SHP77 (cell line): ENCODE measurements around the gene LRIG1.

Experiments used
- DNase-seq, 2 experiments: peaks; one replicate each; lab custom pipeline; 2025; lab: John Stamatoyannopoulos, UW

The LRIG1 gene

DNA sequence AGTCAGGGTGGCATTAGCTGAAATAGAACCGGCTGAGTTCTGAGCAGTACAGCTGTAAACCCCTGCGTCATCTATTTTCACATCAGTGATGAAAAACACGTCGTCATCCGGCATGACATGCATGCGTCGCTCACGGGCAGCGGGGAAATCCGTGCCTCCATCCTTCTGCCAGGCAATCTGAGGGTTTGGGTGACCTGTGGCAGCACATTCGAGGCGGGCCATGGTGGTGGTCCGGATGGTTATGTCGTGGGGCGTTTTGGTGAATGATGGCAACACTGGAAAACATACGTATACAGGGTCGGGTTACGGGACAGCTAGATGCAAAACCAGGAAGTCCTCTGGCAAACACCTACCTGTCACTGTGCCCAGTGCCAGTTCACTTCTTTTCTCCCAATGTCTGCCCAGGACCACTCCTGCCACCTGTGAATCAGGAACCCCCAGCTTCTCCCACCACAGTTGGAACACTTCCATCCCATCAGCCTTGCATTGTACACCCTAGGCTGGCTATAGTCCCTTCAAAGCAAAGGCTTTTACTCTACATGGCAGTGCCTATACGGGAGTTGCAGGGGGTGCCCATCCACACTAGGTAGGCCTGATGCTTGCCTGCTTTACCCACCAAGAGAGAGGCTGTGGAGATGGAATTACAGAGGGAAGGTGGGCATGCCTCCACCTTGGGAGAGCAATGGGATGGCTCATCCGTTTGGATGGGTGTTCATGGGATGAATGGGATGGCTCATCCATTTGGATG is 116.7 kb downstream of the LRIG1 start:
- DNase-seq, result no peak

DNA sequence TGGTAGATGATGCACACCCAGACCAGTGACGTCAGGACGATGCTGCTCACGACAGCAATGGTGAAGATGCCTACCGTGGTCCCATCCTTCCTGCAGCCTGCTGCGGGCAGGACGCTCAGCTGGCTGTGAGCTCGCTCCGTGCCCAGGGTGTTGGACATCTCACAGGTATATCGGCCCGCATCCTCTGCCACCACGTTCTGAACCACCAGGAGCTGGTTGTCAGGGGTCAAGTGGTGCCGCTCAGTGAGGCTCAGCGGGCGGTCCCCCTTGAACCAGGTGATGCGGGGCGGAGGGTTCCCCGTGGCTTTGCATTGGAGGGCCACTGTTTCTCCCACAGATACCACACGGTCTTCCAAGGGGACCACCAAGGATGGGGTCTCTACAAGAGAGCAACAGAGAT is 117.8 kb downstream of the LRIG1 start:
- DNase-seq, result no peak

GRCh38 chr3:66382142-66382541 is 118.7 kb downstream of the LRIG1 start:
- no peak for DNase-seq

DNA sequence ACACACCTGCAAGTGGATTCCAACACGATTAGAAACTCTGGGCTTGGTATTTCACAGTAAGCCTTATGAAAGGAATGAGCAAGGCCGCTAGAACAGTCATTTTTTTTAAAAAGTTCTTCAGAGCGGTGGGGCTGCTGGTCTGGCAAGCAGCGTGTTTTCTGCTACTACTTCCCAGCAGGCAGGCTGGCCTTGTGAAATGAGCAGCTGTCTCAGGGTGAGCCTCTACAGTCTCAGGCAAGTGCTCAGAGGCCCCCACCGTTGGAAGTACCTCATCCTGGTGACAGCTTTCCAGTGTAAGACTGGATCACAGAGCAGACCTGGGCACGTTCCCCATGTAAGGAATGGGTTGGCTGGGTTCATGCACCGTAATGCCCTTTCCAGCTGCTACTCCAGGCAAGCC is 119.2 kb downstream of the LRIG1 start:
- no peak for DNase-seq

DNA sequence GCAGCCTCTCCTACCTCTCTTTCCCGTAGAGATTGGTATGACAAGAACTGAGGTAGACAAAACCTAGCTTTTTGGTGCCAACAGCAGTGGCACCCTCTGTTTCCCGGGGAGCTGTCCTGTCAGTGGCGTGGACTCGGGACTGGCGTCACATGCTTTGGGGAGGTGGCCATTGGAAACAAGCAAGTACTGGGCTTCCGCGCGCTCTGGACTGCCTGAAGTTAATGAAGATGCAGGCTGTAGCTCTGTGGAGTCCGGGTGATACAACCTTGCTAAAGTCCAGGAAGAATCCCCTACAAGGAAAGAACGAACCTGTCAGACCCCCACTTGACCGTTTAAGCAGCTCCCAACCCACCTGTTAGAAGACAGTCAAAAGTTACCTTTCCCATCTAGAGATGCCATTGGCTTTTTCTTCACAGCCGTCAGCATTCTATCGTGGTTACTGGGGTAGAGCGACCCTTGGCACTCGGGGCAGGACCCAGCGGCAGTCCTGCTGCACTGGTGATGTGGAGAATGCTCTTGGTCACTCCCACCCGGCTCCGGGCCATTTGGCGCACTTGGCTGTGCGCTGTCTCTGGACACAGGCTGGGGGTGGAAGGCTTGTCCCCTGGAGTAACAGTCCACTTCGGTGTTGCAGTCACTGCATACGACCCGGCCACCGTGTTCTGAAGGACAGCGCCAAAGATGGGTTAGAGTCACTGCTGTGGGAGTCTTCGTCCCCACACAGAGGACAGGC is 120.5 kb downstream of the LRIG1 start:
- DNase-seq, result no peak

DNA sequence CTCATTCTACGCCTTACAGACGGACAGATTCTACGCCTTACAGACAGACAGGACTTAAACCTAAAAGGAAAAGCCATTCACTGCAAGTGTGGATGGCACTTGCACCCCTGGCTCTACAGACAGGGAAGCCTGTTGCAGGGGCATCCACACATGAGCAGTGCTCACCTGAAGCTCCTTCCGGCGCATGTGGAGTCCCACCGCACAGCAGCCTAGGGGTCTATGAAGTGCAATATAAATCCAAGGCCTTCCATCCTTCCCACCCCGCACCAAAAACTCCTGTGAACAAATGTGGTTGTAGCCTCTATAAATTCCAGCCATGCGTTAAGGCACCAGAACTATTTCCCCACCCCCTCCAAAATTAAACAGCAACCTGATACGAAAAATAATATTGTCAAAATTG is 121.3 kb downstream of the LRIG1 start:
- DNase-seq, result no peak

- peak in 1 of 2 experiments; percentile 4 for DNase-seq
Observed at GRCh38 chr3:66378256-66378655, 122.6 kb downstream of the LRIG1 start.

- no peak for DNase-seq
Observed at GRCh38 chr3:66377800-66378199, 123.0 kb downstream of the LRIG1 start.

DNA sequence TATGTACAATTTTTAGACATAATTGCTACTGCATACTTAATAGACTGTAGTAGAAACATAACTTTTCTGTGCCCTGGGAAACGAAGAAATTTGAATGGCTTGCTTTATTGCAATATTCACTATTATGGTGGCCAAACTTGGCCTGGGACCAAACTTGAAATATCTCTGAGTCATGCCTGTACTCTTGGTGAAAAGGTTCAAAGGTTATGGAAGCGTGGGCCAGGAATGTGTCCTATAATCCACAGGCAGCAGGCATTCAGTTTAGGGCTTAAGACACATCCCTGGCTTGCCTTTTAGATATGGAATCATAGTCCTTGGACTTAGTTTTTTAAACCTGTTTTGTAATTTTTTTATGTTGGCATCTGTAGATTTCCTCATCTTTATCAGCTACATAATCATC is 124.3 kb downstream of the LRIG1 start:
- DNase-seq, result no peak

DNA sequence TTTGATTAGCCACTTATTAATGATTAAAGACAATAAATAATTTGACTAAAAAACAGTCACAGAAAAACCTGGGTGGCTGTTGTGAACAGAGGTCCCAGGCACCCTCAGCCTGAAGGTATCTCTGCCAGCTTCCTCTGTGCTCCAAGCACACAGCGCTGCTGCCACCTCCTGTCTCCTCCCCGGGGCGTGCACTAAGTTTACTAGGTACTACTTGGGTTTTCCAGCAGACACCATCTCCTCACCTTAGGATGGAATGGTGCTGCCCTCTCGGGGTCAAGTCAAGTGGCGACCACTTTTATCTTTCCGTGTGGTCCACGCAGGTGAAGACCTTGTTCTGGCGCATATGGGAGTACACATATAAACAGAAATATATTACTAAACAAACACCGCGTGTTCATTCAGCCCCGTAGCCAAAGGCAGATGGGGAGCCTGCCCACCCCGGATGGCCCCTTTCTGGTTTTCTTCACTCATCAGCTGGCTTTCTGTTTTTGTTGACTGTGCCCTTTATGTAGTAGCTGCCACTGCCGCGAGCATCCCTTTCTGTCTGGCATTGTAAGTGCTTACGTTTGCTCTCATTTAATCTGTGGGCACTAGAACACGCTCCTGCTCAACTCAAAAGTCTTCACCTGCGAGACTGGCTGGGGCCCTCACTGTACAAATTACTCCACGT is 128.0 kb downstream of the LRIG1 start:
- peak in 1 of 2 experiments; percentile 10 for DNase-seq

- DNase-seq, result no peak
Observed at GRCh38 chr3:66371432-66371831, 129.4 kb downstream of the LRIG1 start.

GRCh38 chr3:66370179-66370578 is 130.6 kb downstream of the LRIG1 start:
- DNase-seq, result no peak

DNA sequence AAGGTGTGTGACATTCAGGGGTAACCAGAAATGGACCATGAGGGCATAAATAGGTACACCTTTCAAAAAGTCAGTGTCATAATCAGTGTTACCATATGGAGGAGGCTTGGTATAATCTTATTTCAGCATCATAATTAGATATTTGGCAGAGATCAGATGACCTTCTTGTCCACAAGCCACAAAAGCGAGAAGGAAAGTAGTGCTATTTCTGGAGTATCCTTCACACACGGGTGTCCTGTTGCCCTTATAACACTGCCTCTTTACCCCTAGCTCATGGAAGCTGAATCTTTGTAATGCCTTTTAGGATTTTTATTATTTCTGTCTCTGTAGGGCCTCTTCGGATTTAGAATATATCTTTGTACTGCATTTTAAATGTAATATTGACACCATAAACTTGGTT is 132.8 kb downstream of the LRIG1 start:
- no peak for DNase-seq

DNA sequence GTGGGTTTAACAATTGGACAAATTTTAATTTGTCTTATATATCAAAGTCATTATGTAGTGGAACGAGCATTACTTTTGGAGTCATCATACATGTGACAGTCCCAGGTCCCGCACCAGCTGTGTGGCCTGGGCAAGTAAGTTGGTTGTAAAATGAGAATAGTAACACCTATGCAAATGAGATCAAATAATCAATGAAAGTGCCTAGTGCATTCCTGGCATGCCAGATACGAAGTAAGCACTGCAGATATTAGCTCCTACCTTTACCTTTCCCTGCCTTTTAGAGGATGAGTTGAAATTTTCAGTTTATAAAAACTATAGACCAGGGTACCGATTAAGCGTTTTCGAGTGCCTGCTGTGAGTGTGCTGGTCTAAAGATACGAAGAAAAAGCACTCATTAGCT is 134.1 kb downstream of the LRIG1 start:
- DNase-seq, result no peak

- no peak for DNase-seq
Observed at GRCh38 chr3:66365080-66365479, 135.7 kb downstream of the LRIG1 start.

DNA sequence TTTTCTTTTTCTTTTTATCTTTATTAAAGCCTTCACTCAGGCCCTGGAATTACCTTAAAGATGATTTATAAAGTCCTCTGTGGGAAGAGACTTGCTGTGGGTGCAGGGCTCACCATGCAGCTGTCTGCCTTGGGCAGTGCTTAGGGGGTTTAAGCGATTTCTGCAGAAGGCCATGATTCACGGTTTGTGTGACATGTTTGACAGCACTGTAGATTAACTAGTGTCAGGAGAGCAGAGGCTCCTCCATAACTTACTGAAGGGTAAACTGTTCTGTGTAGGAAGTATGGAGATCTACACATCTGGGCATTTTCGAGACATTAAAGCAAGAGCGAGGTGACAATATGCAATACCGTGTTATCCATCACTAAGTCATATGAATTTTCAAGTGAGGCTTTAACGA is 137.7 kb downstream of the LRIG1 start:
- no peak for DNase-seq

GRCh38 chr3:66362541-66362941 is 138.3 kb downstream of the LRIG1 start:
- no peak for DNase-seq

DNA sequence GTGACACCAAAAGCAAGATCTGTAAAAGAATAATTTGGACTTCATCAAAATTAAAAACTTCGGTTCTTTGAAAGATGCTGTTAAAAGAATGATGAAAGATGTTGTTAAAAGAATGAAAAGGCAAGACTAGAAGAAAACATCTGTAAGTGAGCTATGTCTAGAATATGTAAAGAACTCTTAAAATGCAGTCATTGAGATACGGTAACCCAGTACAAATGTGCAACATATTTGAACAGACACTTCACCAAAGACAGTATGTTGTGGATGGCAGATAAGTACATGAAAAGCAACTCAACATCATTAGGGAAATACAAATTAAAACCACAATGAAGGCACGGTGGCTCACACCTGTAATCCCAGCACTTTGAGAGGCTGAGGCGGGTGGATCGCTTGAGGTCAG is 139.5 kb downstream of the LRIG1 start:
- no peak for DNase-seq

DNA sequence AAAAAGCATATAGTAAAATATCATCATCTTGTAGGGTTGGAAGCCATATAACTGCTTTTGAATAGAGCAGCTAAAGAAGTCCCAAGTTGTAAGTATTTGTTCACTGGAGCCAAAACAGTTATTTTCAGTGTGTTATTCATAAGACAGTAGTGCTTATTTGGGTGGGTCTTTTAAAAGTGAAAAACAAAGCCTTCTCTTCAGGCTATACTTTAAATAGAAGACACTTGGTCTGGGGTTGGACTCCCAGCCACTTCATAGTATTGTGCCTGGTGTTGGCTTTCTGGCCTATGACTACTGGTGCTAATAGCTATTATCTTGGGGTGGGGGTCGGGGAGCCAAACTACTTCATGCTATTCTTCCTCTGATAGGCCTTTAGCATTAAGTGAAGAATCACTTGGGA is 144.8 kb downstream of the LRIG1 start:
- no peak for DNase-seq

DNA sequence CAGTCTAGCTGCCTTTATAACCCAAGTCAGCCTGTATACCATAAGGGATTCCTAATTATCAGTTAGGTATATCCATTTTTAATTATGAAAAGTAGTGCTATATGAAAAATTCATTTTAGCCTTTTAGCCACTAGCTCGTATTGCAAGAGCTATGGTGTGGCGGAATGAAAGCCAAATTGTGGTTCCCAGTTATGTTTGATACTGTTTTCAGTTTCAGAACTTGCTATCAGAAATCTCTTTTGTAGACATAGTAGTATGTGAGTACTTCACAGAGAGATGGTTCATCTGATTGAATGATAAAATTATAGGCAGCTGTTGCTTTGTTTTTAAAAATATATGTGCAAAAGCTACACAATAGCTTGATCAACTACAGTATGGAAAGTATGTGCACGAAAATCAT is 145.4 kb downstream of the LRIG1 start:
- no peak for DNase-seq

GRCh38 chr3:66354001-66354400 is 146.8 kb downstream of the LRIG1 start:
- no peak for DNase-seq

GRCh38 chr3:66353530-66353929 is 147.3 kb downstream of the LRIG1 start:
- DNase-seq, result no peak

DNA sequence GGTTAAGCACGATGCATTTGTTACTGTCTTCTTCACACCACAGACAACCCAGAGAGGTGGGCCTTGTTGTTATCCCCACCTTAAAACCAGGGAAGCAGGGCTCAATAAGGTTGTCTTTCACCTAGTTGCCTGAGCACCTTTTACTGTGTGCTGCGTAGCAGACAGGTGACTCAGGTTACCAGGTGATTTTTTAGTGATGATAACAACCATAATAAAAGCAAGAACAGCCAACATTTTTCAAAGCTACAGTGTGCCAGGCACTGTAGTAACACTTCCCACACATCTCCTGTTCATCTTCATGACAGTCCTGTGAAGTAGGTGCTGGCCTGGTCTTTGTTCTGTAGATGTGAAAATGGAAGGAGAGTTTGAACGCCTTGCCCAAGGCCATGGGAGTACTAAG is 147.8 kb downstream of the LRIG1 start:
- DNase-seq, result no peak
